Epithelial cell of prostate (primary cell): ENCODE data around the gene ZNF787.
"Not testable (repeated sequence)": the region's sequence is repeated elsewhere in the genome, so short reads cannot be mapped to it uniquely, and the experiment has no call there.

ENCODE experiments used
- DNase-seq: peaks from one replicate; pipeline ENCODE4 v3.0.0-alpha.2; 2011; ENCODE audit warnings: low read depth, low spot score
- H3K27ac ChIP-seq: fragments of 450-650 bp; 2 replicates; pipeline ENCODE4 v1.5.1; 2017; ENCODE audit warnings: mild to moderate bottlenecking

ZNF787 gene

DNA sequence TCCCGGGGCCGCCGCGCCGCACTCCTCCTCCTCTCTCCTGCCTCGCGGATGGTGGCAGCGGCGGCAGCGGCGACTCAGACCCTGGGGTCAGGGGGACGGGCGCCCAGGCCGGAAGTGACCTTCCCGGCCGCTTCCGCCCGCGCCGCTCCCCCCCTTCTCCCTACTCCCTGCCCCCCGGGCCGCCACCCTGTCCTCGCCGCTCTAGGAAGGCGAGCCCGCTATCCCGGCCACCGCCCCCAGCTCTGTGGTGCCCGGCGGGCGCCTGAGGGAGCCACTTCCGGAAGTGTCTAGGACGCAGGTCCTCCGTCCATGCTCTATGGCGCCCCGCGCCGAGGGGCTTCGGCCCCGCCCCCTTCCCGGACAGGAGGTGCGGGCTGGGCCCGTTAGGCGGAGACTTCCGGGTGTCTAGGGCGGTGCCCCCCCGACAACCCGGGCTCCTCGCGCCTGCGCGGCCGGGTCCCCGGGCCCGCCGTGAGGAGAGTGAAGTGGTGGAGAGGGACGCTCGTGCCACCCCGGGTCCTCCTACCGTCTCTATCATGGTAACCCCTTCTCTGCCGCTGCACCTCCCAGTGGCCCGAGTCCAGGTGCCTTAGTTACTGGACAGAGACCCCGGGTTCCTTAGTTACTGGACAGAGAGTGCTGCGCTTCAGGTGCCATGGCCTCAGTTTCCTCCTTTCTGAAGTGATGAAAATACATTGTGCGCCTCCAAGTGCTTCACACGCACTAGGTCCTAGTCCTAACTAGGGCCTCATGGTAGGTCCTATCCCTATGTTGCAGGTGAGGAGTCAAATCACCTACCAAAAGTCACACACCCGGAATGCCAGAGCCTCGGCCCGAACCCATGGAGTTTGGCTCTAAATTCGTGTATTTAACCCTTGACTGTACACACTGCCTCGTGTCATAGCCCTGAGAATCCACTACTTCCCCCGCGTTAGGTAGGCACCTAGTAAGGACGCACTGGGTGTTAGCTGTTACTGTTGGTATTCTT is at the start of gene ZNF787:
ZNF787 (minus strand) TSS at position 116 of the 988 bp plus-strand sequence. CDS start 18,078 bp downstream, outside the sequence.
- DNase-seq: peak; percentile 58
- peak within 1 kb of the TSS; percentile 82 for H3K27ac ChIP-seq

DNA sequence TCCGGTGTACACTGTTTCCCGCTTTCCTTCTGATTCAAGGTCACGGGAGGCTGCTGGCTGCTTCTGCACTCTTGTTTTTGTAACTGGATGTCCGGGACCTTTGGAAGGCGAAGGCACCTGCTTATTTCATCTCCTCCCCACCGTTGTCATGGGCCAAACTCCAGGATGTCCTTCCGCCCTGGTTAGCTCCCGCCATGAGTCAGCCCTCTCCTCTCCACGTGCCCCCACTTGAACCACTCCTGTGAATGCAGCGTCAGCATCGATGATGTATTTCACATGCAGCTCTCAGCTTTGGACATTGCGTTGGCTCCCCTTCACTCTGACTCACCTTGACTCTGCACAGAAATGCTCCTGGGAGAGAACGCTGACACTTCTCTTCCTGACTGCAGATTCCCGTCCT is 49.2 kb upstream of the ZNF787 start:
- no peak overlapping the region for H3K27ac ChIP-seq
- DNase-seq: peak; percentile 74

DNA sequence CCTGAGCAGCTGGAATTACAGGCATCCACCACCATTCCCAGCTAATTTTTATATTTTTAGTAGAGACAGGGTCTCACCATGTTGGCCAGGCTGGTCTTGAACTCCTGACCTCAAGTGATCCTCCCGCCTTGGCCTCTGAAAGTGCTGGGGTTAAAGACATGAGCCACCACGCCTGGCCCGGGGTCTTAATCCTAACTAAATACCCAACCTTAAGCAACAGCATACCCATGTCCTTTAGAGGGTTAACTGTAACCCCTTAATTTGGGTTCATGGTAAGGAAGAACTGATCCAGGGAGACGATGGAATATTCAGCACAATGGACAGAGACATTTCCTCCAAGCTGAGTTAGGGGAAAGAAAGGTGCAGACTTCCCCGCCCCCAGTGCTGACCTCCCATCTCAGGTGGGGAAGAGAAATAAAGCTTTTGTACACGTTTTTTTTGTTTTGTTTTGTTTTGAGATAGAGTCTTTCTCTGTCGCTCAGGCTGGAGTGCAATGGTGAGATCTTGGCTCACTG is 46.0 kb upstream of the ZNF787 start:
- DNase-seq: no peak
- H3K27ac ChIP-seq: no peak overlapping the region

DNA sequence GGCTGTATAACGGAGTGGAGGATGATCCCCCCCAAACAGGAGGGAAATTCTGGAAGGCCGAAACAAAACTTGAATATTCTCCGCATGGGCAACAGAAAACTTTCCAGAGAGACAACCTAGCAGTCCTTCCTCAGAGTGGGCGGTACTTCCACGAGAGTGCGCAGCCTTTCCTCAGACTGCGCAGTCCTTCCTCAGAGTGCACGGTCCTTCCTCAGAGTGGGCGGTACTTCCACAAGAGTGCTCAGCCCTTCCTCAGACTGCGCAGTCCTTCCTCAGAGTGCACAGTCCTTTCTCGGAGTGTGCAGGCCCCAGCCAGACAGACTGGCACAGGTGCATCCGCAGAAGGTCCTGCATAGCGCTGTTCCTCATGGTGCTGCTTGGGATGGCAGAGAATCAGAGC is 42.0 kb upstream of the ZNF787 start:
- DNase-seq: no peak
- no peak overlapping the region for H3K27ac ChIP-seq

DNA sequence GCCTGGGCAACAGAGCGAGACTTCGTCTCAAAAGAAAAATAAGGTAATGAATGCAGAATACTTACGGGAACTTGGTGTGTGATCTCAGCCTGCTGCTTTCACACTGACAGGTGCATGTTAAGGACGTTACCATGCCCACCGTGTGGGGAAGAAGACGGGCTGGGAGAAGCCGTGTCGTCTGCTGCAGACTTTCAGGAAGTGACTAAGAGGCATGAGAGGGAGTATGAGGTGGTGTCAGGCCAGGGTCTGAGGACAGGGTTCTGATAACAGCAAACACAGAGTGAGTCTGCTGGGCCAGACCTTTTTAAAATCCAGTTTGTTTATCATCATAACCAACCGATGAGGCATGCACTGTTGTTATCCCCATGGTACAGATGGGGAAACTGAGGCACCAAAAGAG is 41.2 kb upstream of the ZNF787 start:
- no peak overlapping the region for H3K27ac ChIP-seq

DNA sequence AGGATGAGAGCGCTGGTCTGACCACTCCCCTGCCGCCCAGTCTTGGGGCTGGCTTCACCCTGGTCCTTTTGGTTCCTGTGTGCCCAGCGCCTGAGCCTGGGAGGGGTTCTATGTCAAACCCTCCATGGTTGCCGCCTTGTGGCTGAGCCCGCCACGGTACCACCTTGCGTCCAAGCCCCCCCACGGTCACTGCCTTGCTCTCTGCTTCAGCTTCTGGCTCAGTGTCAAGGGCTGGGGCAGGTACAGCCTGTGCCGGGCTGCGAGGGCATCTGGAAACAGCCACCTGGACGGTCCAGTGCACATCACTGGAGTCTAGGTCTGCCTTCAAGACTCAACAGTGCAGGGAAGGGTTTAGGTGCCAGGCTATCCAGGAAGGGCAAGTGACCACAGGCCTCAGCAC is 40.4 kb upstream of the ZNF787 start:
- no peak overlapping the region for H3K27ac ChIP-seq
- no peak for DNase-seq

More for the DNA sequence above, 41.2 kb upstream of the ZNF787 start:
- DNase-seq: no peak

DNA sequence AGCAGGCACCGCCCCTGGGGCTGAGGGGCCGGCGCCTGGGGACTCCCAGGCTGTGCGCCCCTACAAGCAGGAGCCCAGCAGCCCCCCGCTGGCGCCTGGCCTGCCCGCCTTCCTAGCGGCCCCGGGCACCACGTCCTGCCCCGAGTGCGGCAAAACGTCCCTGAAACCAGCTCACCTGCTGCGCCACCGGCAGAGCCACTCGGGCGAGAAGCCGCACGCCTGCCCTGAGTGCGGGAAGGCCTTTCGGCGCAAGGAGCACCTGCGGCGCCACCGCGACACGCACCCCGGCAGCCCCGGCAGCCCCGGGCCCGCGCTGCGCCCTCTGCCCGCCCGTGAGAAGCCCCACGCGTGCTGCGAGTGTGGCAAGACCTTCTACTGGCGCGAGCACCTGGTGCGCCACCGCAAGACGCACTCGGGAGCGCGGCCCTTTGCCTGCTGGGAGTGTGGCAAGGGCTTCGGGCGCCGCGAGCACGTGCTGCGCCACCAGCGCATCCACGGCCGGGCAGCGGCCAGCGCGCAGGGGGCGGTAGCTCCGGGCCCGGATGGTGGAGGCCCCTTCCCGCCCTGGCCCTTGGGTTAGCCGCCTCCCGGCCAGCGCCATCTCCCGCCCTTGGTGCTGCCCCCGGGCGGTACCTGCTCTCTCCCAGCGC is 38.7 kb upstream of the ZNF787 start:
- no peak for DNase-seq
- no peak overlapping the region for H3K27ac ChIP-seq

DNA sequence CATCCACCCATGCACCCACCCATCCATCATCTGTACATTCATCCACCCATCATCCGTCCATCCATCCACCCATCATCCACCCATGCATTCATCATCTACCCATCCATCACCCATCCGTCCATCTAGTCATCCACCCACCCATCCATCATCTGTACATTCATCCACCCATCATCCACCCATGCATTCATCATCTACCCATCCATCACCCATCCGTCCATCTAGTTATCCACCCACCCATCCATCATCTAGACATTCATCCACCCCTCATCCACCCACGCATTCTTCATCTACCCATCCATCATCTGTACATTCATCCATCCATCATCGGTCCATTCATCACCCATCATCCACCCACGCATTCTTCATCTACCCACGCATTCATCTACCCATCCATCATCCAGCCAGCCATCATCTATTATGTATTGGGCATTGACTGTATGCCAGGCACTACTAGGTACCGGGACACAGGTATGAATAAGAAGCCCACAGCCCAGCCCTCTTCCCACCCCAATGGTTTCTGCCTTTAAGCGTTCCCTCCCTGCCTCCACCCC is 38.0 kb upstream of the ZNF787 start:
- DNase-seq: no peak
- H3K27ac ChIP-seq: no peak overlapping the region

DNA sequence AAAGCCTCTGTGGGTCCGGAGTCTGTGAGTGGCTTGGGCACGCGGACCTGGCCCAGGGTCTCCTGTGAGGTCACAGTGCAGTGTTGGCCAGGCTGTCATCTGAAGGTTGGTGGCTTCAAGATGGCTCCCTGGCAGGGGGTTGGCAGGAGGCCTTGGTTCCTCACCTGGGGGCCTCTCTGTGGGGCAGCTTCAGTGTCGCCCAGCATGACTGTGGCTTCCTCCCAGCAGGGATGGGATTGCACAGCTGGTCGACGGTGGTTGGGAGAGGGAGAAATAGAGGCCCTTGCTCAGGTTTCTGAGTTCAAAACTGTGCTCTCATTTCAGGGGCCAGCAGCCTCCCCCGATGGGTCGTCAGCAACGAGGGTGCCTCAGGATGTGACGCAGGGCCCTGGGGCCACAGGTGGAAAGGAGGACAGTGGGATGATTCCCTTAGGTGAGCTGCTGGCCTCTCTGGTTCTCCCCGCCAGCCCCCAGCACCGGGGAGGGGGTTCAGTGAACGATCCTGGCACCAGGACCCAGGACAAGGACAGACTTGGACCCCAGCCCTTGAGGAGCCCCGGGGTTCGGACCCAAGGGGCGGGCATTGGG is 37.2 kb upstream of the ZNF787 start:
- DNase-seq: no peak

DNA sequence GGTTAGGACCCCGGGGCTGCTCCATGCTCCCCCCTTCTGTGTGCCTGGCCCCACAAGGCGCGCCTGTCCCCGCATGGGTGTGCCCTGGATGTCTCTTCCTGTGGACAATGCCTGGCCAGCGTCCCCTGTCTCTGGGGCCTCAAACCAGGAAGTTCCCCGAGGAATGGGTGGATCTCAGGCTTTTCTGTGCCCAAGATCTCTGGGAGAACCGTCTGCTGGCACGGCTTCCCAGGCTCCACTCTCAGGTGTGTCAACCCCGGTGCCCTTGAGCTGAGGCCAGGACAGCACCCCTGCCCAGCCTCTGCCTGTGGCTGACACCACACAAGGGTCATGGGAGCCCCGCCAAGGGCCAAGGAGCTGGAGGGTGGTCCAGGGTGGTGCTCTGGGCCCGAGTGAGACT is 35.7 kb upstream of the ZNF787 start:
- no peak for DNase-seq
- H3K27ac ChIP-seq: no peak overlapping the region

More for the DNA sequence above, 37.2 kb upstream of the ZNF787 start:
- H3K27ac ChIP-seq: no peak overlapping the region

DNA sequence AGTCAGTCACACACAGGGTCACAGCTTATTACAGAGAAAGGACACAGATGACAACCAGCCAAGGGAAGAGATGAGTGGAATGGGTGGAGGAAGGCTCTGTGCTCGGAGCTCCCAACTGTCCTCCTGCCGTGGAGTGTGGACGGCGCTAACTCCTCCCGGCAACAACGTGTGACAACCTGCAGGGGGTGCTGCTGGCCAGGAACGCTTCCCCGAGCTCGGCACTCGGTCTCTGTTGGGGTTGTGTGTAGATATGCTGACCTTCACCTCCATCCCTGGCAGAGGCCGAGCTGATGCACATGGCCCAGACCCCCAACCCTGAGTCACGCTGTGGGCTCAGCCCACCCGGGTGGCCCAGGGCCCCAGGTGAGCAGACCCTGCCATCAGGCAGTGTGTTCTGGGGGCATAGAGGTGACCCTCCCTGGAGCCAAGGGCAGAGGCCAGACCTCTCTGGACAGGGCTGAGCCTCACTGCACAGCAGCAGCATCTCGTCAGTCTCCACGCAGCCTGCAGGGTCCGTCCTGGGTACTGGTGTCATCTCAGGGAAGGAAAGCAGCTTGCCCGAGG is 34.1 kb upstream of the ZNF787 start:
- H3K27ac ChIP-seq: no peak overlapping the region
- DNase-seq: no peak

DNA sequence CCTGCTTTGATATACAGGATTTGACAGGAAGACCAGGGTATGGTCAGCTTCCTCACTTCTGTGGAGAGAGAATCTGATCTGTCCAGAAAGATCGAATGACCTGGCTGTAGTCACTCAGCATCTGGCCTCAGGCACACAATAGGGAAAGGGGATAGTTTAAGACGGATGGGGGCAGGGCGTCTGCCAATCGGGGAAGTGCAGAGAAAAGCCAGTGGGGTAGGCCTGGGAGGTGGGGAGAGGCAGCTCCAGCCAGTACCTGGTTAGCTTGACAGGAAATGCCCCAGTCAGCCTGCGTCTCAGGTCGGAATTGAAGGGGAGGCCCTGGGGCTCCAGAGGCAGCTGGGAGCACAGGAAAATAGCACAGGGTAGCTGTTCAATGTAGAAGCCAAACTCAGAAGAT is 32.4 kb upstream of the ZNF787 start:
- DNase-seq: no peak
- no peak overlapping the region for H3K27ac ChIP-seq

DNA sequence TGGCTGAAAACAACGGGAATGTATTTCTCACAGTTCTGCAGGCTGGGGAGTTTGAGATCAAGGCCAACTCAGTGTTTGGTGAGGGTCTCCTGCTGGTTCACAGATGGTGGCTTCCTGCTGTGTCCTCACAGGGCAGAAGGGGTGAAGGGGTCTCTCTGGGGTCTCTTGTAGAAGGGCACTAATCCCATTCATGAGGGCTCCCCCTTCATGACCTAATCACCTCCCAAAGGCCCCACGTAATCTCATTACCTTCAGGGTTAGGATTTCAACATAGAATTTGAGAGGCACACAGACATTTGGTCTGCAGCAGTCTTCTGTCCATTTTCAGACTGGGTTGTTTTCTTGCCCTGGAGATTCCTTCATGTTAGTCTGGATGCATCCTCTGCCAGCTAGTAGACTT is 31.5 kb upstream of the ZNF787 start:
- no peak overlapping the region for H3K27ac ChIP-seq
- DNase-seq: no peak

DNA sequence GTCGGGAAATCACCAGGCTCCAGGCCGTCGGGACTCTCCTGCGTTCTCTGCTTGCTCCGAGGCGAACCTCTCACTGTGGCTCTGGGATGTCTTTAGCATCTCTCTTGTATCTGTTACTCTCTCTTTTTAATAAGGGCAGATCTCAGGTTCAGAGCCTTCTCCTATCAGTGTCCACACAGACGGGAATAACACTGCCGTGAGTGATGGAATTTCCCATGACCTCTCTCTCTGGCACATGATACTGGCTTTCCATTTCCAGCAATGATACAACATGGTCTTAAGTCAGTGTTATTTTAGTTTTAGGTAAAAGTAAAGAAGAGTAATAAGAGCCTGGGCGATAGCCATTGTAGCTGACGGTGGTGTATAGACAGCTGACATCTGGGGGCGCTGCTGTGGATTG is 29.3 kb upstream of the ZNF787 start:
- DNase-seq: no peak
- no peak overlapping the region for H3K27ac ChIP-seq

DNA sequence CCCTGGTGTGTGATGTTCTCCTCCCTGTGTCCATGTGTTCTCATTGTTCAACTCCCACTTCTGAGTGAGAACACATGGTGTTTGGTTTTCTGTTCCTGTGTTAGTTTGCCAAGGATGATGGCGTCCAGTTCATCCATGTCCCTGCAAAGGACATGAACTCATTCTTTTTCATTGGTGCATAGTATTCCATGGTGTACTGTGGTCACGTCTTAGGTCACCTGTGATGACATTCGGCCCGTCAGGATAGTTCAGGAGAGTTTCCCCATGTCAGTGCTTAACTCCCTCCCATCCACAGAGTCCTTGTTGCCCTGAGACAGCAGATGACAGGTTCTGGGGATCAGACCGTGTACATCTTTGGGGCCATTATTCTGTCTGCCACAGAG is 28.6 kb upstream of the ZNF787 start:
- no peak overlapping the region for H3K27ac ChIP-seq
- DNase-seq: no peak

DNA sequence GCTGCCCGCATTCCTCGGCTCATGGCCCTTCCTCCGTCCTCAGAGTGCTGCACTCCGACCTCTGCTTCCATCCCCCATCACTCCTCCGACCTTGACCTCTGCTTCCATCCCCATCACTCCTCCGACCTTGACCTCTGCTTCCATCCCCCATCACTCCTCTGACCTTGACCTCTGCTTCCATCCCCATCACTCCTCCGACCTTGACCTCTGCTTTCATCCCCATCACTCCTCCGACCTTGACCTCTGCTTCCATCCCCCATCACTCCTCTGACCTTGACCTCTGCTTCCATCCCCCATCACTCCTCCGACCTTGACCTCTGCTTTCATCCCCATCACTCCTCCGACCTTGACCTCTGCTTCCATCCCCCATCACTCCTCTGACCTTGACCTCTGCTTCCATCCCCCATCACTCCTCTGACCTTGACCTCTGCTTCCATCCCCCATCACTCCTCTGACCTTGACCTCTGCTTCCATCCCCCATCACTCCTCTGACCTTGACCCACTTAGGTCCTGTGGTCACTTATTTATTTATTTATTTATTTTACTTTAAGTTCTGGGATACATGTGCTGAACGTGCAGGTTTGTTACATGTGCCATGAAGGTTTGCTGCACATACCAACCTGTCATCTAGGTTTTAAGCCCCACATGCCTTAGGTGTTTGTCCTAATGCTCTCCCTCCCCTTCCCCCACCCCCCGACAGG is 28.0 kb upstream of the ZNF787 start:
- not testable (repeated sequence) for DNase-seq, H3K27ac ChIP-seq

DNA sequence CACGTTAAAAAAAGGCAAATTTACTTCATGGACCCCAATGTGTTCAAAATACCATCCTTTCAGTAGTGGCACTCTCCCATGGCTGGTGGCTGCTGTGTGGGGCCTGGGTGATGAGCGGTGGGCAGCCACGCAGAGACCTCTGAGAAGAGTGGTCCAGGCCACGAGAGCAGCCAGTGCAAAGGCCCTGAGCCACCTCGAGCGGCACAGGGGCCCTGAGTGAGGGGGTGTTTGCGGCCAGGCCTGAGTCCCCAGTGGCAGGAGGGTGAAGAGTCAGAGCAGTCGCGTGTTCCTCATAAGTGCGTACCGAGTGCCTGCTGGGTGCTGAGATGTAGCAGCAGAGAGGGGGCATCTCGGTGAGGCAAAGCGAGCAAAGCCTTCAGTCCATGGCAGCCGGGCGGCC is 27.0 kb upstream of the ZNF787 start:
- DNase-seq: no peak
- H3K27ac ChIP-seq: no peak overlapping the region

DNA sequence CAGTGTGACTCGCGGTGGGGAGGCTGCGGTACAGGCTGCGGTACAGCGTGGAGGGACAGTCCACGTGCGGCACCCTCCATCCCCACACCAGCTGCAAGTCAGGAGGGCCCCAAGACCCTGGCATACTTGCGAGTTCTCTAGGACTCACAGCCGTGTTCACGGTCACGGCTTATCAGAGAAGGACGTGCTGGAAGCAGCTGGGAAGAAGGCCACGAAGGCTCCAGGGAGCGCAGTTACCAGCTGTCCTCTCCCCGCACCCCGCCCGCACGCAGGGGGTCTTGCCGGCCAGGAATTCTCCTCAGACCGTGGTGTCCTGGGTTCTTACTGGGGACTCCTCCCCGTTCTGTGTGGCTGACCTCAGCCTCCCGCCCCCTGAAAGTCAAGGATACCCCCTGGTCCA is 26.2 kb upstream of the ZNF787 start:
- DNase-seq: no peak
- no peak overlapping the region for H3K27ac ChIP-seq

DNA sequence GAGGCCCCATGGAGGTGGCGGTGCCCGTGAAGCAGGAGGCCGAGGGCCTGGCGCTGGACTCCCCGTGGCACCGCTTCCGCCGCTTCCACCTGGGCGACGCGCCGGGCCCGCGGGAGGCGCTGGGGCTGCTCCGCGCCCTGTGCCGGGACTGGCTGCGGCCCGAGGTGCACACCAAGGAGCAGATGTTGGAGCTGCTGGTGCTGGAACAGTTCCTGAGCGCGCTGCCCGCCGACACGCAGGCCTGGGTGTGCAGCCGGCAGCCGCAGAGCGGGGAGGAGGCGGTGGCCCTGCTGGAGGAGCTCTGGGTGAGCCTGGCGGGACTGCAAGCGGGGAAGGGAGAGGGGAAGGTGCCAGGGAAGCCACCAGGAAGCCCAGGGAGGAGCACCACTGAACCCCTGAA is 25.8 kb upstream of the ZNF787 start:
- no peak overlapping the region for H3K27ac ChIP-seq
- DNase-seq: no peak

DNA sequence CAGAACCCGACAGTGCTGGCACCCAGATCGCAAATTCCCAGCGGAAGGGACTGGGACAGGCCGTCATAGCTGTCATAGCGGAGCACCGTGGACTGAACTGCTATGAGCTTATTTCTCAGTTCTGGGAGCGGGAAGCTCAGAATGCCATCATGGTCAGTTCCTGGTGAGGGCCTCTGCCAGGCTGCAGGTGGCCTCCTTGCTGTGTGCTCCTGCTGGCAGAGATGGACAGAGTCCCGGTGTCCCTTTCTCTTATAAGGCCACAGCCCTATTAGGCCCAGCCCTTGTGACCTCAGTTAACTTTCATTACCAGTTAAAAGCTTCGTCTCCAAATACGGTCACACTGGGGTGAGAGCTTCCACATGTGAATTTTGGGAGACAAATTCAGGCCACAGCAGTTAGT is 24.6 kb upstream of the ZNF787 start:
- no peak overlapping the region for H3K27ac ChIP-seq
- DNase-seq: no peak
